DMS79 treated with DMSO at 0.1 percent for 48 hours (cell line): ENCODE measurements around the gene COL1A1.

Experiments
- DNase-seq: peaks from one replicate; lab custom pipeline; 2025; lab: John Stamatoyannopoulos, UW

Gene COL1A1

GRCh38 chr17:50154604-50155003 lies 46.8 kb downstream of the COL1A1 start:
- no peak for DNase-seq

- no peak for DNase-seq
These were observed 47.5 kb downstream of the COL1A1 start for GRCh38 chr17:50153650-50154575.

DNA sequence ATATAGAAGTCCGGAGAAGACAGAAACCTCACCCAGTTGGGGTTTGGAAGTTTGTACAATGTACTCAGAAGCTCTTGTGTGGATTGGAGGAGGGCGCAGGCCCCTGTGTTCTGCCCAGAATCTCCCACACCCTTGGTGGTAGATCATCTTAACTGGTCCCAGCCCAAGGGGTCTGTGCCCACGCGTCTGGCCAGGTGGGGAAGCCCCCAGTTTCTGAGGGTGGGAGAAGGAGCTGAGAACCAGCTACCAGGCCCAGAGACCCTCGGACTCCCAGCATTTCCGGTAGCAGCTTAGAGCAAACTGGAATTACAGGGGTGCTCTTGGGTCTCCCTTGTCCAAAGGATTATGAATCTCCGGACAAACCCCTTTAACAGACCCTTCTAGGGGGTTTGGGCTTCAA lies 48.7 kb downstream of the COL1A1 start:
- DNase-seq, result no peak

DNA sequence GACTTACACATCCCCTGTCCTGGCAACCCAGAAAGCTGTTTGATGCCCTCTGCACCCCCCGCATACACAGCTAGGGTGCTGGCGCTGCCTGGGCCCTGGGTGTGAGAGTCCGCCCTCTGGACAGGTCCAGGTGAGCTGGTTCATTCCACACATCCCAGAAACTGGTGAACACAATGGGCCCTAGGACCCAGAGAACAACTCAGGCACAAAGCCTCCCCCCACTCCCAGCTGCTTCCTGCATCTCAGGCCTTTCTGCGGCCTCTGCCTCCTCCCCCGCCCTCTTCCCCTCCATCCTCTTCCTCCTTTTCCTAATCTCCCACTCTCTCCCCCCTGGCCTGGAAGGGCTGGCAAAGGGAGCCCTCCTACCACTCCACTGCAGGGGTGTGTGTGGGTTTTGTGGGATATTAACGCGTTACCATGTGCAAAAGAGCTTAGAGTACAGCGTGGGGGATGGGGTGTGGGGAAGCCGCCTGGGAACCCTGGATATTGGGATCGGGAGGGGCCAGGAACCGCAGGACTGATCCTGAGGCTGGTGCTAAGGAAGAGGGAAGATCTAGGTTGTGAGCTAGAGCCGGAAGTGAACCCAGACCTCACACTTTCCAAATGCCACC lies 49.4 kb downstream of the COL1A1 start:
- peak; percentile 81 for DNase-seq

- peak; percentile 80 for DNase-seq
These were observed 50.1 kb downstream of the COL1A1 start for GRCh38 chr17:50151041-50151936.

DNA sequence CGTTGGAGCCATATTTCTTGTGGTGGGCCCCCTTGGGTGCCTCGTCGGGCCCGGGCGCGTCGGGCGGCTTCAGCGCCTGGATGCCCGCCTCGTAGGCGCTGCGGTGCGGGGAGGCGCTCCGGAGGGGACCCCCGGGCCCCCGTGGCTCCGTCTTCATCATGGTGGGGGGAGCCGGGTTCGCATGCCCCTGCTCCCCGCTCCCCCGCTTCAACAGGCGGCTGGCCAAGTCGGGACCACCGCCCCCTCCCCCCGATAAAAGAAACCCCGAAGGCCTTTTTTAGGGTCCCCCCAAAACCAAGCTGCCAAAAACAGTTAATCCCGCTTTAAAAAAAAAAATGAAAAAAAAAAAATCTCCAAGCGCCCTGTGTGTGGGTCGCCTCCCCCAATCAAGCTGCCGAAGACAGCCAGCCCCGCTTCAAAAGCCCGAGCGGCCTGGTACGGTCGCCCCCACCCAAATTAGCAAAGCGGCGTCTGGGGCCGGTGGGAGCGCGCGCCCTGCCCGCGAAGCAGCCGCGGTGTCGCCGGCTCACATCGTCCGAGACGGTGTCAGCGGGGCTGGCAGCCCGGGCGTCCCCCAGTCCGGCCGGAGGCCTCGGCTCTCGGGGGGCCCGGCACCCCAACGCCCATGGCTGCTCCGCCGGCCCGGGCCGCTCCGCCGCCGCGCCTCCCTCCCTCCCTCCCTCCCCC lies 50.9 kb downstream of the COL1A1 start, which contains the start of gene PPP1R9B:
Gene PPP1R9B, minus strand, starts transcription at position 324 of the 687 bp plus-strand sequence. Its CDS starts 164 bp downstream, at position 160.
- no peak for DNase-seq

DNA sequence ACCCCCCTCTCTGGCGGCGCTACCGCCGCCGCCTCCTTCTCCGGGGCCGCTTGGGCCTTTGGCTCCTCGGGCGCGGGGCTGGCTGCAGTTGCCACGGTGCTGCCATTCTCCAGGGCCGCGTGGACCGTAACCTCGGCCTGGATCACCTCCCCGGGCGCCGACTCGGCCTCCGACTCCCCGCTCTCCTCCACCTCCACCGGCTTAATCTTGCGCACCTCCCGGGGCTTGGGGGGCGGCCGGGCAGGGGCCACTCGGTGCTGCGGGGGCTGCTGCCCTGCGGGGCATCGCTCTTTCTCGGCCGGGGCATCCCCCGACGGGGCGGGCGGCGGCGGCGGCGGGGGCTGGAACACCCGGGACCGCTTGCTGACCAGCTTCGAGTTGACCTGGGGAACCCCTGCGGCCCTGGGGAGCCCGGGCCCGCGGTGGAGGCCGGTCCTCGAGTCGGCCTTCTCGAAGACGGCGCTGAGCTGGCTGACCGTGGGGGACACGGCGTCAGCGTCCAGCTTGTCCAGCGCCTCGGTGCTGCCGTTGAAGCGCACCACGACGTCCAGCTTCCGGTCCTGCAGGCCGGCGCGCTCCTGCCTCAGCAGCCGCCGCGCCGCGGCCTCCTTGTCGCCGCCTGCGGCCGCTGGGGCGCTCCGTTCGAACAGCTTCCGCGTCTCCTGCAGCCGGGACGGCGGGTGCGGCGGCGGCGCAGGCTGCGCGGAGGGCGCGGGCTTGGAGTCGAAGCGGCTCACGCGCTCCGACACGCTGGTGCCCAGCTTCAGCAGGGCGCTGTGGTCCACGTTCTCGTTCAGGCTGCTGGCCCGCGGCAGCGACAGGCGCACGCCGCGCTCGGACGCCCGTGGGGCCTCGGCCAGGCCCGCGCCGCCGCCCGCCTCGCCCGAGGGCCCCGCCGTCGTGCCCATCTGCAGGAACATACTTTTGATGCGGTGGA lies 51.7 kb downstream of the COL1A1 start:
- no peak for DNase-seq

DNA sequence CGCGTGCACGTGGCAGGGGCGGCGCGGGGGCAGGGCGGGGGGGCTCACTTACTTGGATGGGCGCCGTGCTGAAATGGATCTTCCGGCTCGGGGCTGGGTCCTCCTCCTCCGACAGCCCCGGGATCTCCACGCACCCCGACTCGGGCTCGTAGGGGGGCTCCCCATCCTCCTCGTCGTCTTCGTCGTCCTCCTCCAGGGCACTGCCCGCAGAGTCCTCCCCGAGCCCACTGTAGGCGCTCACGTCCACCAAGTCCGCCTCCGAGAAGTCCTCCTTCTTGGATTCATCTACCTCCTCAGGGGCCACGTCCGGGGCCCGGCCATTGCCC lies 52.4 kb downstream of the COL1A1 start:
- no peak for DNase-seq

DNA sequence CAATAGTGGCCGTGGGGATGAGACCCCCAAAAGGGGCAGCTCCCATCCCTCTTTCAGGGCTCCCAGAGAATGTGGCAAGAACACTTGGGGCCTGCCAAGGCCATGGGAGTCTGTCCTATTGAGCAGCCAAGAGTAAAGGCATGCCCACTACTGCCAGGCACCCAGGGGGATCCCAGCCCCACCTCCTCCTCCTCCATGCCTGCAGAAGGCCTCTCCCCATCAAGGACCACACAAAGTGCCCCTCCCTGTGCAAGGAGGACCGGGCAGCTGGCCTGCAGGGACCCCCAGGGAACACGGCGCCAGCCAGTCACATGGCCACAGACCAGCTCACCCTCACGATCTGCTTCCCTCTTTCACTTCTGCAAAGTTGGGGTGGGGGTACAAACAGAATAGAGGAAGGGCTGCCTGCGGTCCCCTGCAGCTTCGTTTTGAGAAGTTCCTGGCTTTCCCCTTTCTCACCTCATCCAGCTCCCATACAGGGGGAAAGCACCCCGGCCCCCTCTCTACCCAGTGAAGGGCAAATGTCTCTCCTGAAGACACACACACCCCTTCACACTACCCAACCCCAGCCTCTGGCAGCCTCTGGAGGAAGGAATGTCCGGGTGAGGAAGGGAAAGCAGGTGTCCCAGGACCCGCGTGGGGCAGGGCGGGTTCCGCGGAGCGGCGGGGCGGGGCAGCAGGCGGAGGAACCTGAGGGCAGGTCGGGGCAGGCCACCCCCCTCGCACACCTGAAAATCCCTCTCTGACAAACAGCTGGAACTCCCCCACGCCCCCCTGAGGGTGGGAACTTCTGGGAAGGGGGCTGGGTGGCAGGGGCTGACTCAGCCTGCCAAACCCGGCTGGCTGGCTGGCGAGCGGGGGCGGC lies 53.0 kb downstream of the COL1A1 start:
- DNase-seq, result peak; percentile 6

- DNase-seq, result no peak
These were observed 53.6 kb downstream of the COL1A1 start for GRCh38 chr17:50147841-50148225.

DNA sequence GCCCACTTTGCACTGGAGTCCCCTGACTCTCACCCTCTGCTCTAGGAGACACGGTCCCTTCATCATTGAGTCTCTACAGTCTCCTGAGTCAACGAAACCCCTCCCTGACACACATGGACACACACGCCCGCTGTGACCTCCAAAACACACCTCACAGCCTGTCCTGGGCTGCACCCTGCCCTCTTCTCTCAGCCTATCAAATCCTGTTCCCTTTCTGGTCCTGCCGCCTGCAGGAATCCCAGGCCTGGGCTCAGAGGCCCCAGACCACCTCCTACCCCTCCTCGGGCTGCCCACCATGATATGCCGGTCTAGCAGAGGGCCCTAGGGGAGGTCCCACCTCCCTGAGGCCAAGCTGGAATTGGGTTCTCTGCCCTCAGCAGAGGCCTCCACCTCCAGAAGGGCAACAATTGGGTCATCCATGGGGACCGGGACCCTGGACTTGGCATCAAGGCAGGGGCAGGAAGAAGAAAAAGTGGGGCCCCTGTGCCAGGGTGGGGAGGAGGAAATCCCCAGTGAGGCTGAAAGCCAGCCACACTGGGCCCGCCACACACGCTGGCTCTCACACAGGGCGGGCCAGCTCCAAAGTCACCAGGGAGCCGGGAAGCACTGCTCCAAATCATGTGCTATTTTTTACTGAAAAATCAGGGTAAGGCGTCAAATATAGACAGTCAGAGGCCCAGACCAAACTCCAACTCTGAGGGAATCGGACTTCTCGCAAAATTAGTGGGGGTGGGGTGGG lies 54.3 kb downstream of the COL1A1 start:
- DNase-seq, result no peak

DNA sequence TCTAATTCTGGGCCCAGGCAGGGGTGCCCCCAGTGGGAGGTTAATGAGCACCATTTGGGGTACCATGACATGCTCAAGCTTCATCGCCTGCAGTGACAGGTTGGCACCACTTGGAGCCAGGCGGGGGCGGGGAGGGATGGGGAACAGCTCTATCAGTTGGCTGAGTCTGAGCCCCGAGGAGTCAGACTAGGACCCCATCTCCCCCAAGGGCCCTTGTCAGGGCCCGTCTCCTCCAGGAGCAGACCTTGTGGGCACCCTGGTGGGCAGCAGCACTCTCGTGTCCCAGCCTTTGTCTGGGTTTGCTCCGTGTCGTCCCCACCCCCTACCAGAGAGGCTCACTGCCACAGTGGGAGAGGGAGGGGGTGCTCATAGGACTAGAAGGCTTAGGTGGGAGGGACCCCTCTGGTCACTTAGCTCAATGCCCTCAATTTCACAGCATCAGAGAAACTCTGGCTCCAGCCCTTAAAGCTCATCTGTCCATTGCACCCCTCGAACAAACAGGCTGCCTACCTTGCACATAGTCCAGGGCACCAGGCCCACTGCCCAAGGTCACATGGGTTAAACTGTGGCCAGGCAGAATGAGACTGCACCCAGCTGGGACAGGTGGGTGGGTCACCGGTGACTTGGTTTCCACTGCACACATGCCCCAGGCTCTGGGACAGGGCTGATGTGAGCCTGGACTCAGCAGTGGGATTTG lies 55.1 kb downstream of the COL1A1 start:
- DNase-seq, result no peak

- no peak for DNase-seq
These were observed 55.8 kb downstream of the COL1A1 start for GRCh38 chr17:50145532-50146229.

- no peak for DNase-seq
These were observed 56.4 kb downstream of the COL1A1 start for GRCh38 chr17:50144845-50145531.

DNA sequence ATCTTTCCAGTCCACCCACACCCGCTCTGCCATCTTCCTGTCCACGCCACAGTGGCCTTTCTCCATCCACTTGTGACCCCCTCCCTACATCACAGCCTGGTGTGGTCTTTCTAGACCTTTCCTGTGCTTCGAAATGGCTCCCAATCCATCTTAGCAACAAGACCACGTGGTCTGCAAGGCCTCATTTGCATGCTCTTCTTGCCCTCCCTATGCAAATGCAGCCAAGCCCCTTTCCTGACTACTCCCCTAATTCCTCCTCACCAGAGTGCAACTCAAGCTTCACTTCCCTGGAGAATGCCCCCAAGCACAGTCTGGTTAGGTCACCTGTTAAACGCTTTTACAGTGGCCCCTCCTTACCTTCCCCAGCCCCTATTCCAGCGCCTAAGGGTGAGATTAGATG lies 57.1 kb downstream of the COL1A1 start:
- no peak for DNase-seq

GRCh38 chr17:50143461-50144176 lies 57.8 kb downstream of the COL1A1 start:
- DNase-seq, result no peak

- DNase-seq, result no peak
These were observed 59.7 kb downstream of the COL1A1 start for GRCh38 chr17:50141745-50142110.
